Stimulated activated CD8-positive, alpha-beta memory T cell treated with anti-CD3 and anti-CD28 coated beads, Interleukin-15, amount 100 ng/mL, for 4 hours (primary cell): ENCODE results near the gene FBXW9.
"Not testable (repeated sequence)": the region's sequence is repeated elsewhere in the genome, so short reads cannot be mapped to it uniquely, and the experiment has no call there.

Experiments used
- DNase-seq, 2 donors: peaks; one replicate each; pipeline ENCODE4 v3.0.0-alpha.2; 2020; ENCODE audit warnings: low read depth in 2 of 2

FBXW9 gene

DNA sequence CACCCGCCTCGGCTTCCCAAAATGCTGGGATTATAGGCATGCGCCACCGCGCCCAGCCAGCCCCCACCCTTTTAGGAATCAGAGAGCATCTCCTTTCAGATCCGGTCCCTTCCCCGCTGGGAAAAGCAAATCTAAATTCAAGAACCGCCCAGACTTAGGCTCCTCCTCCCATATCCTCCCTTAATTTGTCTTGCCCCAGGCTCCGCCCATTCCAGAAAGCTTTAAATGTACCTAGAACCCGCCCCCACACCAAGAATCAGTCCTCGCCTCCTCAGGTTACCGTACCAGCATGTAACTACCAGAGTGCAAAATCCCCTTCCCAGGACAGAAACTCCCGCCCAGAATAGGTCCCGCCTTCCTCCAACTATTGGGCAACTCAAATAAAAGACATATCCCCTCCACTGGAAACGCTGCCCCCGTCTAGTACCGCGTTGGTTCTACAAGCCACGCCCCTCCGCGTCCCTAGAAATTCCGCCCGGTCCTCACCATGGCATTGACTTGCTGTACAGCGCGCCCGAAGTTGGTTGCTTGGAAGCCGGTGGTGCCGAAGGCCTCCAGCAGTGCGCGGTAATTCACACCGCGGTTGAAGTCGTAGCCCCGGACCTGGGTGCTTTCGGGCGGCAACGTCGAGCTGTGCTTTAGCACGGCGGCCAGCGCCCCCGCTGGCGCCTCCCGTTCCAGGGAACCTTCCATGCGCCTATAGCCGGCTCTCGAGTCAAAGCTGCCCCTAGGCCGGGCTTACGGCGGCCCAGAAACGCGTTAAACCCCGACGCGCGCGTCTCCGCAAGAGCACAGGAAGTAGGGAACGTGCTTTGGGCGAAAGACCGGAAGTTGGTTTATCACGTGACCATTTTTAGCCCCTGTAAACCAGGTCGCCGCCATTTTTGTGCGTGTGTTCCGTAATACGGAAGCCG lies 15.1 kb downstream of the FBXW9 start, which contains the start of gene DHPS:
Gene DHPS, minus strand, starts transcription at position 807 of the 914 bp plus-strand sequence. Its CDS starts 114 bp downstream, at position 693.
- peak; percentile 72 to 85 for DNase-seq

DNA sequence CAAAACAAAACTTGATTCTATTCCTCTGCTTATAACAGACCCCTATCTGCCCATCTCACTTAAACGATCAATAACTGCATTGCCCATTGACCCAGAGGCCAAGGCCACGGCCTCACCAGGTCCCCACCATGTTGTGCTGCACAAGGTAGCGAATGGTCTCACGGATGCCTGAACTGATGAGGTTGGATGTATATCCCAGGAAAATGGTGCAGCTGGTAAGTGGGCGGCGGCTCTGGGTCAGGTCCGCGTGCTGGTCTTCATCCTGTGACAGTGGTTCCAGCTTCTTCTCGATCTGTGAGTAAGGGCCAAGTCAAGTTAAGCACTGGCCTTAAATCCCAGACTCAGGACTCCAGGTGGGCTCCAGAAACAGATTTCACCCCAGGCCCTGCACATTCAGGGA lies 16.4 kb downstream of the FBXW9 start:
- no peak for DNase-seq

DNA sequence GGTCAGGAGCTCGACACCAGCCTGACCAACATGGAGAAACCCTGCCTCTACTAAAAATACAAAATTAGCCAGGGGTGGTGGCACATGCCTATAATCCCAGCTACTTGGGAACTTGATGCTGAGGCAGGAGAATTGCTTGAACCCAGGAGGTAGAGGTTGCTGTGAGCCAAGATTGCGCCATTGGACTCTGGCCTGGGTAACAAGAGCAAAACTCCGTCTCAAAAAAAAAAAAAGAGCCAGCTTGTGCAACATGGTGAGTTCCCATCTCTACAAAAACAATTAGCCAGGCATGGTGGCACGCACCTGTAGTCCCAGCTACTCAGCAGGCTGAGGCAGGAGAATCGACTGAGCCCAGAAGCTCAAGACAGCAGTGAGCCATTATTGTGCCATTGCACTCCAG lies 18.4 kb downstream of the FBXW9 start:
- not testable (repeated sequence) for DNase-seq

DNA sequence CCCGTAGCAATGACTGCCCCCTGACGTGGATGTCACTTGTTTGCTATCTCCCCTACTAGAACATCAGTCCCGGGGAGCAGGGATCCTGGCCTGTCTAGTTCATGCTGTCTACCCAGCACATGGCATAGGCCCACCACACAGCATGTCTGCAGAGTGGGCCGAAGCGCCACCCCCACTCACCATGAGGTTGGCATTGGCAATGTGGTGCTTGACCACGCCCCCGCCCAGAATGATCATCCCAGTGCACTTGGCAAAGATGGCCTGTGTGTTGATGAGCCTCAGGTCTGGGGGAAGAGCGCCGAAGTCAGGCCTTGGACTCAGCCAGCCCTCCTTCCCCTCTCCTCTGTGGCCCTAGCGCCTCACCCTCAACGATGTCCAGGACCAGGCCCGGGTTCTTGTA lies 19.5 kb downstream of the FBXW9 start:
- DNase-seq = no peak

DNA sequence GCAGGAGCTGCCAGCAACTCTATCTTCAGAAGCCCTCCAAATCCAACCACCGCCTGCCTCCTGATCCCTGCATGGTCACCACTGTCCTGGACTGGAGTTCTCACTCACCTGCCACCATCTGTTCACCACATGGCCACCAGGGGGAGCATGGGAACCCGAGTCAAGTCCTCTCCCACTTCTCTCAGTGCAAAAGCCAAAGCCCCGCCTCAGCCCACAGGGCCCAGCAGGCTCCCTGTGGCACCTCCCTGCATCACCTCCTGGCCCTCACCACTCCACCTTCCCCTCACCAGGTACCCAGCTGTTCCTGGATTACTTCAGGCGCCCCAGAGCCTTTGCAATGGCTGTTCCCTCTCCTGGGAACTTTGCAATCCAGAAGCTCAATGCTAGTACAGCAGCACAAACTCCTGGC lies 20.0 kb downstream of the FBXW9 start:
- peak; percentile 57 to 76 for DNase-seq

DNA sequence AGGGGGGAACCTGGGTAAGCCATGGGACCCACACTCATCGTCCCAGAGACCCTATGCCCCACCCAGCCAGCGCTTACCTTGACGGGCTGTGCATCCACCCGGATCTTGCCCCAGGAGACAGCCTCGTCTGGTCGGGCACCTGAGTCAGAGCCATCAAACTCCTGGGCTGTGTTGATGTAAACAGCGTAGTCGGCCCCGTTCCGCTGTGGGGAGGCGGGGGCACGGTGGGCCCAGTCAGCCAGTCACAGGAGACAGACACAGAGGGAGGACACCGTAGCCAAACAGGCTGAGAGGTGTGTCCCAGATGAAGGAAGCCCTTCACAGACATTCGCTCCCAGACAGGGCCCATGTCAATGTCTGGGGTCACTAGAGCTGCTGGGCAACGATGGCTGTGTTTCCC lies 20.5 kb downstream of the FBXW9 start:
- DNase-seq = no peak

DNA sequence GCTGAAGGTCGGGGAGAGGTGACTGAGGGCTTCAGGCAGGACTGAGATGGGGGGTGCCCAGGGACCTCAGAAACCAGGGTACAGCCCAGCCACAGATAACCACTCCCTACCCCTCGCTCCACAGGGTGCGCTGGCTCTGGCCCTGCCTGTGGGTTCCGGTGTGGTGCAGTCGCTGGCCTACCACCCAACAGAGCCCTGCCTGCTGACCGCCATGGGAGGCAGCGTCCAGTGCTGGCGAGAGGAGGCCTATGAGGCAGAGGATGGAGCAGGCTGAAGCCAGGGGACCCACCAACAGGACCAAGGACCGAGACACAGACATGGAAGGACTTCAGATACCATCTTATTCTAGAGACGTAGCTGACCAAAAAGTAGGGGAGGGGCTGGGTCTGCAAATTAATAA lies 21.0 kb downstream of the FBXW9 start:
- DNase-seq = no peak

DNA sequence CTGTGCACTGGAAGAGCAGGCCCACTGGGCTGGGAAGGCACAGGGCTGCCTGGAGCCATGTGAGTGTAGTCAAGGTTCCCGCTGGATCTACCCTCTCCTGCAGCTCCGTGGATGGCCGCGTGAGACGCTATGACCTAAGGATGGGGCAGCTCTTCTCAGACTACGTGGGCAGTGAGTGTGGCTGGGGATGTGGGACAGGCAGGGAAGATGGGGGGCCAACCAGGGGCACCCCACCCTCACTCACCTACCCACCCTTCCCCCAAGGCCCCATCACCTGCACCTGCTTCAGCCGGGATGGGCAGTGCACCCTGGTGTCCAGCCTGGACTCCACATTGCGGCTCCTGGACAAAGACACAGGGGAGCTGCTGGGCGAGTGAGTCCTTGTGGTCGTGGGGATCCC lies 23.7 kb downstream of the FBXW9 start:
- DNase-seq = no peak

DNA sequence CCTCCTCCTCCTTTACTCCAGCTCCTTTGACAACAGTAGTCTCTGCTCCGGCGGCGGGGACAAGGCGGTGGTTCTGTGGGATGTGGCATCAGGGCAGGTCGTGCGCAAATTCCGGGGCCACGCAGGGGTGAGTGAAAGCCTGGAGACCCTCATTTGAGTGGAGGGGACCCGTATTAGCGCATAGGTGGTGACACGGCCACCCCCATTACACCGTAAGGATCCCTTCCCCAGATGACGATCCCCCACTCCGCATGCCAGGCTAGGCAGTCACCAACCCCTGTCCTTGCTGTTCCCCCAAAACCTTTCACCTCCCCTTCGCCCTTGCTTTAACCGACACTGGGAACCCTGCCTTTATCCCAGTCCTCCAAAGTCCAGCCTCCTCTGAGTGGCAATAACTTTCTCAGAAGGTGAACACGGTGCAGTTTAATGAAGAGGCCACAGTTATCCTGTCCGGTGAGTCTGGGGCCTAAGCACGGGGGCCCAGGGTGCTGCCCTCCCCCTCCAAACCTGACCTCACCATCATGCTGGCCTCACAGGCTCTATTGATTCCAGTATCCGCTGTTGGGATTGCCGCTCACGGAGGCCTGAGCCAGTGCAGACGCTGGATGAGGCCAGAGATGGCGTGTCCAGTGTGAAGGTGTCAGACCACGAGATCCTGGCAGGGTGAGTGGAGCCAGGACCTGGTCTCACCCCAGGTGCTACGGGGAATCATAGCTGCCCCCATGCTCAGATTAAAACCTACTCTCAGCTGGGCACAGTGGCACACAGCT lies 26.1 kb downstream of the FBXW9 start:
- DNase-seq = no peak

DNA sequence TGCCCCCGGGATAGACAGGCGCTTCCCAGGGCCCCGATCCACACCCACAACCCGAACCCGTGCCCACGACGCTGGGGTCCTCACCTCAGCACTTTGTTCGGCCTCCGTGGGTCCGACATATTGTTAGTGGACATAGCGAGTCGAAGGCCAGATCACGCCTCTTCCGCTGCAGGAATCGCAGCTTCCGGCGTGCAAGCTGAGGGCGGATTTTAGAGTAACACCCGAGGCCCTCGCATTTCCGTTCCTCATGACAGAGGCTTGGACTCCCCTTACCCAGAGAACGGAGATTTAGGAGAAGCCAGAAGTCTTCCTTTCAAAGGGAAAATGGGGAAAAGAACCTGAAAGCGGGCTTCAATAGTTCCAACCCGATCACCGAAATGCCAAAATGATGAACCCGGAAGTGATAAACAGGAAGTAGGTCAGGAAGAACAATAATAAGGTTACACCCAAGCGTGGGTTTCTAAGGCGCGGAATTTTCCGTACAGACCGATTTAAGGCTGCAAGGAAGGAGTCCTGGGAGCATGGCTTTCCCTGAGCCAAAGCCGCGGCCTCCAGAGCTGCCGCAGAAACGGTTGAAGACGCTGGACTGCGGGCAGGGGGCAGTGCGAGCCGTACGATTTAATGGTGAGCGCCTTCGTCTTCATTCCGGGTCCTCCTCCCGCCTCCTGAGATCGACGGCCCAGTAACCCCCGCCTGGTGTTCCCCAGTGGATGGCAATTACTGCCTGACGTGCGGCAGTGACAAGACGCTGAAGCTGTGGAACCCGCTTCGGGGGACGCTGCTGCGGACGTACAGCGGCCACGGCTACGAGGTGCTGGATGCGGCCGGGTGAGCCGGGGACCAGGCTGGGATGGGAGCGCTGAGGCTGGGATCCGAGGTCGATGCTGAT lies 26.9 kb downstream of the FBXW9 start:
- DNase-seq = peak; percentile 50 to 51

DNA sequence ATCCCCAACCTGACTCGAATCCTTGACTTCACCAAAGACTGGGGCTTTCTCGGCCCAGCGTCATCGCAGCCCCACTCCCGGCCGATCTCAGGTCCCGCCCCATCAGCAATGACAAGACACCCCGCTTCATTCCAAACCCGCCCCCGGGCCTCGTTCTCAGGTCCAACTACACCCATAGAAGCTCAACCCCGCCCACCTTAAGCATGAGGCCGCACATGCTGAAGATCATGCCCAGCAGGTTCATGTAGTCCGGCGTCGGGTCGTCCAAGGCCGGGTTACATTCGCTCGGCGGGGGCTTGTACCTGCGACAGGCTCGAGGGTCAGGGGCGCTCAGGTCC lies 27.5 kb downstream of the FBXW9 start:
- peak; percentile 44 to 49 for DNase-seq

DNA sequence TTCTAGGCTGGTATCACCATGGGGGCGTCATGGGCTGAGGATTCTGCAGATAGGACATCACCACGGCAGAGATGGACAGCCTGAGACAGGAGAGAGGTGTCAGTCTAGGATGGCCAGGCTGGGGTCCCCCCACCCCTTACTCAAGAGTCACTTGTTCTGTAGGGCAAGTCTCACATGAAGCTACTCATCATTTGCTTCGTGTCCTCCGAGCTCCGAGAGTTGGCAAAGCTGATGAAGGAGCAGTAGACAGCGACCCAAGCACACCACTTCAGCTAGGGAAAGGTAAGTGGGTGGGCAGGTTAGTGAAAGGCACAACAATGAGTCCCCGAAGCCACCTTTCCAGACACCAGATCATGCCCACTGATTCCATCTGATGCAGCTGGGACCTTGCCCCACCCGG lies 28.1 kb downstream of the FBXW9 start:
- no peak for DNase-seq

DNA sequence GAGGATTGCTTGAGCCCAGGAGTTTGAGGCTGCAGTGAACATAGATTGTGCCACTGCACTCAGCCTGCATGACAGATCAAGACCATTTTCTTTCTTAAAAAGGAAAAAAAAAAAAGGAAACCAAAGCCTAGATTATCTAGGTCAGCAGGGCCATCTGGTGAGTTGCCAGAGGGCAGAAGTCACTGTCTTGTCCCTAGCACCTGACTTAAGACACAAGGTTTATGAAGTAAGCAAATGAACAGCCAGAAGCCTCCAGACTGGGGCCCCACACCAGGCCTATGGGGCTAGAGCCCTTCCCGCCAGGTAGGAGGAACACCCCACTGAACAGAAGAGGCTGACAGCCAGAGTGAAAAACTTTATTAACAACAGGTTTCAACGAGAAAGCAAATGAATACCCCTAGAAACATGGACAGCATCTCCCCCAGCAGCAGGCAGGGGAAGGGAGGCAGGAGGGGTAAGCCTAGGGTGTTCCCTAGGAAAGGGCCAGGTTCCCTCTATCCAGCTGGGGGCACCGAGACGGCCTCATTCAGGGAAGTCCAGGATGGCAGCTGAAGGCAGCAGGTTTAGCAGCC lies 28.6 kb downstream of the FBXW9 start:
- DNase-seq = no peak

DNA sequence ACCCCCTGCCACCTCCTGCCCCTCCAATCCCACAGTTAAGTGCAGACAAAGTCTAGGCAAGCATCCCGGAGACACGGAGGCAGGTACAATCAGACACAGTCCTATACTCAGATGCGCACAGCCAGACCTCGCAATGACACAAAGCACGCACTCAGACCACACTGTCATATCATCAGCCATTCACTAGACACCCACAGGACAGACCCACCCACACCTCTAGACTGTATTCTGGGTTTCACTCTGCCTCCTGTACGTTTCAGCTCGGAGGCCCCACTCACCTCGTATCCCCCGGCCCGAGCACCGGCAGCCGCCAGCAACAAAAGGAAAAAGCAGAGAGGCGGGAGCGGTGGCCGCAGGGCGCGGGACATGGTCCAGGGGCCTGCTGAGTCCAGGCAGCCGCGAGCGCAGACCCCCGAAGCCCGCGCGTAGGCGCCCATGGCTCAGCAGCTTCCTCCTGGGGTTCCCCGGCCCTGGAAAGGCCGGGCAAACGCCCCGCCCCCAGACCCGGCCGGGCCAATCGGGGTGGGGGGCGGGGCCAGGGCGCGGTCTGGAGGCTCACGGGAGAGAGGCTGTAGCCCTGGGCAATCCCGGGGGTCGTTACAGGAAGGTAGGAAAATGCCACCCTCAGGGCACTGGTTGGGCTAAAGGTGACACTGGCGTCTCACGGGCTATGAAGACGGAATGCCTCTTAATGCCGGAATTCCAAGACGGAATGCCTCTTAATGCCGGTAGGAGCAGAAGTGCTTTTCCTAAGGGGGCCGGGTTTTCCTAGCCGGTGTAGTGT lies 30.0 kb downstream of the FBXW9 start, which contains the start of the genes MAN2B1 and WDR83:
Gene MAN2B1, minus strand, starts transcription at position 478 of the 784 bp plus-strand sequence. Its CDS starts 41 bp downstream, at position 437.
Gene WDR83, plus strand, starts transcription at position 543 of the 784 bp plus-strand sequence. CDS start 2,984 bp downstream, outside the sequence.
- DNase-seq = peak; percentile 57 to 68

DNA sequence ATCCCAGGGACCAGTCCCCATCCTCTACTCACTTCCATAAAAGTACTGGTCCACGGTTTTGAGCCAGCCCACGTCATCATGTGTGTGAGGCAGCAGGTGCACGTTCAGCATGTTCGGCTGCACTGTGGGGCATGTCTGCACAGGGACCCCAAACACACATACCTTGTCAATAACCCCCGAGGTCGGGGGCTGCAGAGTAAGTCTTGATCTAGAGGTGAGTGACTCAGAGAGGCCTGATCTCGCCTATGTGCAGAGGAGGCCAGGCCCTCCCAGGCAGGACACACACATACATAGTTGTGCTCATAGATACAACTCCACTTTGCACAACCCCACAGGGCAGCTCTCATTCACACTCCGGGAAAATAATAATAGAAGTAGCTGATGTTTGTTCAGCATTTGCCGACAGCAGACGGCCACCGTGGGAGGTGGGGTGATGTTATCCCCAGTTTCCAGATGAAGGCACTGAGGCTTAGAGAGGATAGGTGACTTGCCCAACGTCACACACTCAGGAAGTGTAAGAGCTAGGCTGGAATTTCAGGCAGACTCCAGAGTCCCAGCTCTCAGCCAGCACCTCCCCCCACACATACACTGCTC lies 30.7 kb downstream of the FBXW9 start:
- DNase-seq = no peak

DNA sequence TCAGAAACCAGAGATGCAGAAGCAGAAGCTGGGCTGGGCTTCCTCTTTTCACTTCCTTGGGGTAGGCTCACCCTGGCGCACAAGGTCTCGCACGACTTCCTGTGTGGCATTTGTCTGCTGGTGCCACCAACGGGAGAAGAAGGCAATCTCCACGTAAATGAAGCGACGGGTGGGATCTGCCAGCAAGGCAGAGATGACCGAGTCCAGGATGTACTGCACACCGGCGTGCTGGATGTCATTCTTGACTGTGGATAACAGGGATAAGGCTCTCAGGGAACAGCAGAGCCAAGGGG lies 31.2 kb downstream of the FBXW9 start:
- DNase-seq = no peak

DNA sequence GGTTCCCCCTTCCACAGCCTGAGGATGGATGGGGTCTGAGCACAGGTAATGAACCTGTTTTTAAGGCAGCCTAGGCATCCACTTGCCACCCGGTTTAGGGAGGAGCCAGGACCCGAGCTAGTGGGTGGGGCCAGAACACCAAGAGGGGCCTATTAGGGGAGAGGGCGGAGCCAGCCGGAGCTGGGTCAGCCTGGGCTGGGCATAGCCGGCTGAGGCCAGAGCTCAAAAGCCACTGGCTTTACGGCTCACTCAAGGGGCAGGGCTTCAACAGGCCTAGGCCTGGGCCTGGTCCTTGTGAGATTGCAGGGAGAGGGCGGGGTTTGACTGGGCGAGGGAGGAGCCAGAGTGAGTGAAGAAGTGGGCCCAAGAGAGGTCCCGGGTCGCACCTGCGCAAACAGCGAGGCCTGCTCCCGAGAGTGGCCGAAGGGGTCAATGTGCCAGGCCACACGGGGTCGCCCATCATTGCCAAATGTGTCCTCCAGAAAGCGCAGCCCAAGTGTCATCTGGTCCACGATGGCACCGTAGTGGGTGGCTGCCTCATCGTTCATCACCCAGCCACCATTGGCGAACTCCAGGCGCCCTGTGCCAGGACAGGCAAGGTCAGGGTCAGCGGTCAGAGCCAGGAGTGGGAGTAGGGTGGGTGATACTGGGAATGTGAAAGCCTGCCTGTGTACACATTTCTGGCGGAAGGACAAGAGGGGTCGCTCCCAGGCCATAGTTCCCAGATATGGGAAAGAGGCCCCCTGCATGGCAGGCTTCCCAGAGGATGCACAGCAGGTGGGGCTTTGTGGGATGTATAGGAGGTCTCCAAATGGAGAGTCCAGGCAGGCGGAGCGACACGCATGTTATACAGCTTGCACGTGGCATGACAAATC lies 31.8 kb downstream of the FBXW9 start:
- DNase-seq = no peak

DNA sequence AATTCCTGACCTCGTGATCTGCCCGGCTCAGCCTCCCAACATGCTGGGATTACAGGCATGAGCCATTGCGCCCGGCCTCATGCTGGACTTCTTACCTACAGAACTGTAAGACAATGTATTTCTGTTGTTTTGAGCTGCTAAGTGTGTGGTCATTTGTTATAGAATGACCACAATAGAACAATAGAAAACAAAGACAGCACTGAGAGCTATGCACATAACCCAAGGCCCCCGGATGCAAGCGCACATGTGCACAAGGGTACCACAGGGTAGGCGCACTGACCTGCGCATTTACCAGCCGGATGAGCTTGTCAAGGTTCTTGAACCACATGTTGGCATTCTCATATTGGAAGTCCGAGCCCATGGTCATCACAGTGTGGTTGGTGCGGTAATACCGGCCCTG lies 35.5 kb downstream of the FBXW9 start:
- DNase-seq = no peak

DNA sequence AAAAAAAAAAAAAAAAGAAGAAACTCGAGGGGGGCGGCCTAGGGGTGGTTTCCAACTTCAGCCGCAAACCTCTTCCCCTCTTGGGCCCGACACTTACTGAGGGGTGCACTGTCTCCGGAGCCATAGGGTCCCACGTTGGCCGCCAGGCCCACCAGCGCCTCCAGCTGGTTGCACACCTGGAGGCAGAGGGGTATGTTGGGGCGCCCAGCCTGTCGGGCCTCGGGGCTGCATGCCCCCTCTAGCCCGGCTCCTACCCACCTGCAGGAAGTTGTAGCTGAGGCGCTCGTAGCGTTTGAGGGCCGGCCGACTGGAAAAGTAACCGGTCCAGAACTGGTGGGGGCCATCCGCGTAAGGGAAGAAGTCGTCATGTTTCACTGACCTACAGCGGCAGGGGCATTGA lies 38.5 kb downstream of the FBXW9 start:
- DNase-seq = no peak
